Ascending aorta (tissue), 2 donors: Measurements from ENCODE around the gene CSK. TPM values are rescaled to one million over a fixed set of nuclear protein-coding genes. Genes with fewer than 3 reads are reported as not detected.

Experiments
- DNase-seq, 2 donors: peaks; one replicate each; pipeline ENCODE4 v3.0.0-alpha.2; 2019; ENCODE audit warnings: low spot score in 2 of 2
- H3K27ac ChIP-seq, 2 donors: fragments of 200-600 bp; sonication (generic); one replicate each; pipeline ENCODE4 v1.5.1; 2016 to 2017; ENCODE audit warnings: mild to moderate bottlenecking in 1 of 2
- H3K27me3 ChIP-seq: fragments of 200-600 bp; sonication (generic); one replicate; pipeline ENCODE4 v1.5.1; 2017
- H3K36me3 ChIP-seq, 2 donors: fragments of 200-600 bp; sonication (generic); one replicate each; pipeline ENCODE4 v1.5.1; 2016
- H3K4me1 ChIP-seq, 2 donors: fragments of 200-600 bp; sonication (generic); one replicate each; pipeline ENCODE4 v1.5.1; 2016 to 2017; ENCODE audit warnings: mild to moderate bottlenecking in 1 of 2
- H3K4me3 ChIP-seq, 2 donors: fragments of 200-600 bp; sonication (generic); one replicate each; pipeline ENCODE4 v1.5.1; 2016 to 2017; ENCODE audit warnings: mild to moderate bottlenecking in 1 of 2
- H3K9me3 ChIP-seq, 2 donors: fragments of 200-600 bp; sonication (generic); one replicate each; pipeline ENCODE4 v1.5.1; 2016
- intact Hi-C: fragments of 100-400 bp; cut with DNase I; formaldehyde crosslinking; loops from one replicate; pipeline ENCODE4 v1.15.1; 2023
- total RNA-seq: library from RNA; depleted of rRNA; stranded (reverse); fragments of >200 nt; gene quantifications from one replicate; pipeline ENCODE4 v1.1.0, GENCODE V29; 2016
- TF ChIP-seq, protein P1 (sequence below), 3 experiments: fragments of 200-600 bp in 2 of 3; fragments of 450-650 bp in 1 of 3; sonication (generic) in 2 of 3; IDR thresholded peaks; one replicate each; pipeline ENCODE4 v1.5.1; 2016 to 2019; ENCODE audit warnings: antibody characterized with exemption in 3 of 3, mild to moderate bottlenecking in 1 of 3, moderate library complexity in 1 of 3

CSK gene
- total RNA-seq, 1 donor from 2014 or later: 31.0 TPM

DNA sequence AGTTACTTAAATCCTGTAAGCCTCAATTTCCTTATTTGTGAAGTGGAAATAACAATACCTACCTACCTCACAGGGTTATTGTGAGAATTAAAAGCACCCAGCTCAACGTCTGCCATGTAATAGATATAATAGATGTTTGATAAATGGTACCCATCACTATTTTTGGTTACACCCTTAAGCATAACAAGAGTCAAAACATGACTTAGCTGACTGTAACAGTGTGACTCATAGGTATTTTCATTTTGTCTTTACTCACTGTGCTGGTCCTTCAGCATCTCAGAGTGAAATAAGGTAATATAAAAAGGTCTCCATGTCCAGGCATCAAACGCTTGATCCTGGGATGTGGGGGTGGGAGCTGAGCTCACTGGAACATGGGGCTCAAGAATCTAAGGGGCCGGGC is 47.6 kb downstream of the CSK start:
- H3K27ac ChIP-seq: no peak overlapping the region
- no peak overlapping the region for H3K4me3 ChIP-seq
- no peak for DNase-seq
- no peaks in the 10 kb centered on the region for H3K36me3 ChIP-seq
- intact Hi-C loops: no loop called here
- TF ChIP-seq, protein P1, sequence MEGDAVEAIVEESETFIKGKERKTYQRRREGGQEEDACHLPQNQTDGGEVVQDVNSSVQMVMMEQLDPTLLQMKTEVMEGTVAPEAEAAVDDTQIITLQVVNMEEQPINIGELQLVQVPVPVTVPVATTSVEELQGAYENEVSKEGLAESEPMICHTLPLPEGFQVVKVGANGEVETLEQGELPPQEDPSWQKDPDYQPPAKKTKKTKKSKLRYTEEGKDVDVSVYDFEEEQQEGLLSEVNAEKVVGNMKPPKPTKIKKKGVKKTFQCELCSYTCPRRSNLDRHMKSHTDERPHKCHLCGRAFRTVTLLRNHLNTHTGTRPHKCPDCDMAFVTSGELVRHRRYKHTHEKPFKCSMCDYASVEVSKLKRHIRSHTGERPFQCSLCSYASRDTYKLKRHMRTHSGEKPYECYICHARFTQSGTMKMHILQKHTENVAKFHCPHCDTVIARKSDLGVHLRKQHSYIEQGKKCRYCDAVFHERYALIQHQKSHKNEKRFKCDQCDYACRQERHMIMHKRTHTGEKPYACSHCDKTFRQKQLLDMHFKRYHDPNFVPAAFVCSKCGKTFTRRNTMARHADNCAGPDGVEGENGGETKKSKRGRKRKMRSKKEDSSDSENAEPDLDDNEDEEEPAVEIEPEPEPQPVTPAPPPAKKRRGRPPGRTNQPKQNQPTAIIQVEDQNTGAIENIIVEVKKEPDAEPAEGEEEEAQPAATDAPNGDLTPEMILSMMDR (IDR thresholded peaks at IDR 0.05): no peak
- H3K27me3 ChIP-seq: peaks cover 10% of the 10 kb centered on the region
- H3K9me3 ChIP-seq: no peaks in the 10 kb centered on the region
- no peaks in the 10 kb centered on the region for H3K4me1 ChIP-seq

DNA sequence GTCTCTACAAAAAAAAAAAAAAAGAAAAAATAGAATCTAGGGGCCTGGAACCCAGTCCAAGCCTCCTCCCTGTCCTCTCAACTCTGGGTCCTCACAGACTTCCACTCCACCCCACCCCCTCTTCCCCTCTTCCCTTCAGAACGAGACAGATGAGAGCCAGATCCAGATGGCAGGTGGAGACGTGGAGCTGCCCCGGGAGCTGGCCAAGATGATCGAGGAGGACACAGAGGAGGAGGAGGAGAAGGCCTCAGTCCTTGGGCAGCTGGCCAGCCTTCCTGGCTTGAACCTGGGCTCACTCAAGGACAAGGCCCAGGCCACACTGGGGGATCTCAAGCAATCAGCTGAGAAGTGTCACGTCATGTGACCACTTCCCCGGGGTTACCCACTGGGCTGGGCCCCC is 48.1 kb downstream of the CSK start:
- Histone ChIP-seq H3K9me3 (no peaks in the 10 kb centered on the region), H3K4me1 (no peaks in the 10 kb centered on the region), H3K36me3 (no peaks in the 10 kb centered on the region), H3K27ac (no peak overlapping the region), H3K27me3 (peaks cover 10% of the 10 kb centered on the region), H3K4me3 (no peak overlapping the region)
- intact Hi-C loops: no loop called here
- DNase-seq: no peak
- TF ChIP-seq, protein P1 (IDR thresholded peaks at IDR 0.05): no peak

DNA sequence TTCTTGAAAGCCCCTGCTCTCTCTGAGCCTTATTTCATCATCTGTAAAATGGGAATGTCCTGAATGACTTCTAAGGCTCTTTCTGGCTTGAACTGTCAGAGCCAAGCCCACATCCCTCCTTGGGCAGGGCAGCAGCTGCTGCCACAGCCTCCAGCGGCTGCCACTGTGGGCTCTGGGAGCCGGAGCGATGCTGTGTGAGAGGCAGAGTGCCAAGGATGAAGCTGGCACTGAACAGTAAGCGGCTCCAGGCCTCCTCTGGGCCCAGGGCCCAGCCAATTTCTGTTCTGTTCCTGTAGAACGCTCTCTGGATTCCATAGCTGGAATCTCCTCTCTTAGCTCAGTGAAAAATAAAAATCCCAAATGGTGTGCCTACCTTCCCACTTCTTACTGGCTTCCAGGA is 49.0 kb downstream of the CSK start:
- intact Hi-C loops: no loop called here
- DNase-seq: no peak

DNA sequence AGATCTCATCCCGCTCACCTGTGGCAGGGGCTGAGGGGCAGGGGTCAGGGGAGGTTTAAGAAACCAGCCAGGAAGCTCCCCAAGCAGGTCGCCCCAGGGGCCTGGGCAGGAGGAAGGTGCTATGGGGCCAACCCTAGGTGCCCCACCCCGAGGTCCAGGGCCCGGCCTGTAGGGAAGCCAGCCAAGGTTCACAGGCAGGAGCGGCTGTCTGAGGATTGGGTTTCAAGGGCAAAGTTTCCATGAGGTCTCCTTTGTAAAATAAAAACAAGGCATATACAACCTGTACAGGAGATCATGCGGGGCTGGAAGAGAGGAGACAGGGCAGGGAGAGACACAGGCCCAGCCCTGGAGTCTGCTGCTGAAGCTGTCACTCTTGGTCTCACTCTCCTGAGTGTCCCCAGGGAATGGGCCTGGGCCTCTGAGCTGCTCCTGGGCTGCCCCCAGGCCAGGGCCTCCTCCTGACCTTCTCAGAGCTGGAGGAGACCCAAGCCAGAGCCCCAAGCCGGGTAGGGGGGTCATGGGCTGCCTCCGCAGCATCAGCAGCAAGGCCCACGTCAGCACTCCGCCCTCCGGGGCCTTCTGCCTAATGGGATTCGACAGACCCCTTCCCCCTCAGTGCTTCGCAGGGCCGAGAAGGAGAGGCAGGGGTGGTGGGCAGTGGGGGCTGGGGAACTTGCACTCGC is 50.1 kb downstream of the CSK start:
- Histone ChIP-seq H3K9me3 (no peaks in the 10 kb centered on the region), H3K27me3 (peaks cover 10% of the 10 kb centered on the region), H3K4me1 (no peaks in the 10 kb centered on the region), H3K4me3 (no peak overlapping the region), H3K36me3 (peaks cover 0 to 5% of the 10 kb centered on the region in 2 donors), H3K27ac (no peak overlapping the region)
- intact Hi-C loops: no loop called here
- TF ChIP-seq, protein P1 (IDR thresholded peaks at IDR 0.05): no peak
- no peak for DNase-seq

More for the DNA sequence above, 49.0 kb downstream of the CSK start:
- TF ChIP-seq, protein P1 (IDR thresholded peaks at IDR 0.05): no peak
- Histone ChIP-seq H3K4me3 (no peak overlapping the region), H3K27me3 (peaks cover 10% of the 10 kb centered on the region), H3K4me1 (no peaks in the 10 kb centered on the region), H3K27ac (no peak overlapping the region), H3K36me3 (no peaks in the 10 kb centered on the region), H3K9me3 (no peaks in the 10 kb centered on the region)

DNA sequence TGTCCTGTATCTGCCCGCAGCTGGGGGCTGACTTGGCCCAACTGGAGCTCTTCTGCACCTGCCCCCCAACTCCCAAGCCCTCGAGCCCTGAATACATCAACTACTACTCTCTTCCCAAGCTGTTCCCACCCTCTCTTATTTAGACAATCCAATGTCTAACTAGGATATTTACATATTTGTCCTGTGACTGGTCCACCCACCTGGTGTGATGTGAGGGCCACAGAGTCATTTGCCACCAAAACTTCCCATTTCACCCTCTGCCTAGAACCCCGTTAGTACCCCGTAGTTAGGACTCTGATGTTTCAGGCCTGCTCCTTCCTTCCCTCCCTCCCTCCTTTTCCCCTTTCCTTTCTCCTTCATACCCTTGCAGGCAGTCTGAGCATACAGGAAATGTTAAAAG is 50.9 kb downstream of the CSK start:
- H3K36me3 ChIP-seq: peaks cover 1 to 9% of the 10 kb centered on the region in 2 donors
- TF ChIP-seq, protein P1 (IDR thresholded peaks at IDR 0.05): no peak
- H3K4me1 ChIP-seq: no peaks in the 10 kb centered on the region
- no peaks in the 10 kb centered on the region for H3K9me3 ChIP-seq
- peaks cover 8% of the 10 kb centered on the region for H3K27me3 ChIP-seq
- no peak for DNase-seq
- H3K27ac ChIP-seq: no peak overlapping the region
- H3K4me3 ChIP-seq: no peak overlapping the region
- intact Hi-C loops: no loop called here
